Left cardiac atrium (tissue), 4 donors: ENCODE measurements around the gene KDM3B. TPM values are rescaled to one million over a fixed set of nuclear protein-coding genes. Genes with fewer than 3 reads are reported as not detected.
"Not testable (repeated sequence)": the region's sequence is repeated elsewhere in the genome, so short reads cannot be mapped to it uniquely, and the experiment has no call there.

Experiments
- ATAC-seq, 2 donors: fragments of 200-7000 bp; cut with Tn5 transposase; one replicate each; pipeline ENCODE4 v1.9.1; 2020; ENCODE audit warnings: mild to moderate bottlenecking in 2 of 2, moderate library complexity in 2 of 2
- DNase-seq: peaks from one replicate; pipeline ENCODE4 v3.0.0-alpha.2; 2020
- intact Hi-C, 2 donors: fragments of 100-400 bp; cut with DNase I; formaldehyde crosslinking; loops; one replicate each; pipeline versions ENCODE4 v1.14.1 to v1.15.1; 2022 to 2023
- total RNA-seq, 2 donors: library from RNA; stranded (reverse); fragmentation: NEBNext Ultra II Directional; extraction: Animal tissue kit (Norgen Biotek cat#: 25700); gene quantifications; one replicate each; pipeline ENCODE4 v1.2.1, GENCODE V29; 2021
- donor health status: DM: no; HTN: yes; CAD: no.
- donor health status: DM: no; HTN: yes; CAD: no; lungs with severe emphysema.
- donor health status: DM: yes; HTN: yes; CAD: no.
- donor health status: Dilated cardiomyopathy.

Gene KDM3B
- total RNA-seq, 2 donors from 2014 or later, result 33.9 to 39.8 TPM

DNA sequence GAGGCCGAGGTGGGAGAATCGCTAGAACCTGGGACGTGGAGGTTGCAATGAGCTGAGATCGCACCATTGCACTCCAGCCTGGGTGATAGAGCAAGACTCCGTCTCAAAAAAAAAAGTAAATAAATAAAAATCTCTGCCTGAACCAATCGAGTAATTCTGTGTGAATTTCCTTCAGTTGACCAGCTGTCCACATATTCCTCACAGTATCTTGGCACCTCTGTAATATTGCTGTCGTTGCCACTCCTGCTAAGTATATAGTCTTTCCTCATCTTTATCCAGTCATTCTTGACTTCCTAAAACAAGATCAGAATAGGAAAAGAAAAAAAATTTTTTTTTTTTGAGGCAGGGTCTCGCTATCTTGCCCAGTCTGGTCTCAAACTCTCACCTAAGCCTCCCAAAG, 29.9 kb downstream of the KDM3B start:
- intact Hi-C loops, result no loop called here
- ATAC-seq (no peak), DNase-seq (no peak)

GRCh38 chr5:138385660-138386059, 33.2 kb downstream of the KDM3B start:
- ATAC-seq (peak in 1 of 2 donors; percentile 38), DNase-seq (no peak)
- intact Hi-C loops, result no loop called here

GRCh38 chr5:138386290-138386689, 33.8 kb downstream of the KDM3B start:
- intact Hi-C loops, result no loop called here
- DNase-seq, result peak; percentile 58
- ATAC-seq, result peak in 1 of 2 donors; percentile 60

GRCh38 chr5:138389332-138389731, 36.8 kb downstream of the KDM3B start:
- intact Hi-C loops, result no loop called here
- DNase-seq (no peak), ATAC-seq (no peak)

DNA sequence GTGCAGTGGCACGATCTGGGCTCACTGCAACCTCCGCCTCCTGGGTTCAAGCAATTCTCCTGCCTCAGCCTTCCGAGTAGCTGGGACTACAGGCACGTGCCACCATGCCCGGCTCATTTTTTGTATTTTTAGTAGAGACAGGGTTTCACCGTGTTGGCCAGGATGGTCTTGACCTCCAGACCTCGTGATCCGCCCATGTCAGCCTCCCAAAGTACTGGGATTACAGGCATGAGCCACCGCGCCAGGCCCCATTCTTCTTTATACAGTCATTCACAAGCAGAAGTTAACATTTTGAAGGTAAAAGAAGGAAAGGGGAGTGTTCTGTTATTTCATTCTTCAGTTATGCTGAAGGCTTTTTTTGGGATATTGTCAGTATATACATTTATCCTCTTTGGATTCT, 37.4 kb downstream of the KDM3B start:
- ATAC-seq, intact Hi-C loops, DNase-seq: not testable (repeated sequence)

GRCh38 chr5:138391859-138392386, 39.4 kb downstream of the KDM3B start:
- peak; percentile 84 to 97 for ATAC-seq
- no peak for DNase-seq
- intact Hi-C loops, result no loop called here

DNA sequence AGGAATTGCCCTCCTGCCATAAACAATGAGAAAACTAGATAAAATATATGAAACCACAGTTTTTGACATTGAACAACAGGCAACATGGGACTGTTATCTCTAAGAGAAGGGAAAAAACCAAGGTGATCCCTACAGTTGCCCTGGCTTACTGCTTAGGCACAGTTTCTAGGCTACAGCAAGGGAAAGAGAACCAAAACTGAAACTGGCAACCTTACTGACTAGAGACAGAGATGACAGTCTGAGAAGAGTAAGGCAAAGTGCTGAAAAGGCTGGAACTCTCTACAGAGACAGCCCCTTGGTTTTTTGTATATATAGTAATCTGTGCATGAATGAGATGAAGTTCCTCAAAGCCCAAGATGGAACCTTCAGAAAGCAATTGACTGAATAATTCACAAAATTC, 50.2 kb downstream of the KDM3B start:
- DNase-seq (no peak), ATAC-seq (no peak)
- intact Hi-C loops, result no loop called here

- intact Hi-C loops, result no loop called here
- DNase-seq, result no peak
- ATAC-seq, result no peak
These were observed 55.5 kb downstream of the KDM3B start for GRCh38 chr5:138408023-138408422.

DNA sequence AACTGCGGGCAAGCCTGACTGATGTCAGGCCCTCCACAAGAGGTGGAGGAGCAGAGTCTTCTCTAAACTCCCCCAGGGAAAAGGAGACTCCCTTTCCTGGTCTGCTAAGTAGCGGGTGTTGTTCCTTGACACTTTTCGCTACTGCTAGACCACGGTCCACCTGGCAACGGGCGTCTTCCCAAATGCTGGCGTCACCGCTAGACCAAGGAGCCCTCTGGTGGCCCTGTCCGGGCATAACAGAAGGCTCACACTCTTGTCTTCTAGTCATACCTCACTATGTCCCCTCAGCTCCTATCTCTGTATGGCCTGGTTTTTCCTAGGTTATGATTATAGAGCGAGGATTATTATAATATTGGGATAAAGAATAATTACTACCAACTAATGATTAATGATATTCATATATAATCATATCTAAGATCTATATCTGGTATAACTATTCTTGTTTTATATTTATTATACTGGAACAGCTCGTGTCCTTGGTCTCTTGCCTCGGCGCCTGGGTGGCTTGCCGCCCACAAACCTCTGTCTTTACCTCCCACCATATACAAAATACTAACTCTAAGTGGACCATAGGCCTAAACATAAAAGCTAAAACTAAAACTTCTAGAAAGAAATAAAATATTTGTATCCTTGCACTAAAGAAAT, 58.6 kb downstream of the KDM3B start:
- peak; percentile 50 for DNase-seq
- intact Hi-C loops, ATAC-seq: not testable (repeated sequence)

- intact Hi-C loops, result no loop called here
- no peak for DNase-seq
- no peak for ATAC-seq
These were observed 66.0 kb downstream of the KDM3B start for GRCh38 chr5:138418444-138418843.

- DNase-seq (no peak), ATAC-seq (peak; percentile 30 to 60)
- intact Hi-C loops, result no loop called here
These were observed 72.6 kb downstream of the KDM3B start for GRCh38 chr5:138425079-138425478.

GRCh38 chr5:138435943-138436342, 83.5 kb downstream of the KDM3B start:
- intact Hi-C loops, result no loop called here
- ATAC-seq, result no peak
- DNase-seq, result no peak

DNA sequence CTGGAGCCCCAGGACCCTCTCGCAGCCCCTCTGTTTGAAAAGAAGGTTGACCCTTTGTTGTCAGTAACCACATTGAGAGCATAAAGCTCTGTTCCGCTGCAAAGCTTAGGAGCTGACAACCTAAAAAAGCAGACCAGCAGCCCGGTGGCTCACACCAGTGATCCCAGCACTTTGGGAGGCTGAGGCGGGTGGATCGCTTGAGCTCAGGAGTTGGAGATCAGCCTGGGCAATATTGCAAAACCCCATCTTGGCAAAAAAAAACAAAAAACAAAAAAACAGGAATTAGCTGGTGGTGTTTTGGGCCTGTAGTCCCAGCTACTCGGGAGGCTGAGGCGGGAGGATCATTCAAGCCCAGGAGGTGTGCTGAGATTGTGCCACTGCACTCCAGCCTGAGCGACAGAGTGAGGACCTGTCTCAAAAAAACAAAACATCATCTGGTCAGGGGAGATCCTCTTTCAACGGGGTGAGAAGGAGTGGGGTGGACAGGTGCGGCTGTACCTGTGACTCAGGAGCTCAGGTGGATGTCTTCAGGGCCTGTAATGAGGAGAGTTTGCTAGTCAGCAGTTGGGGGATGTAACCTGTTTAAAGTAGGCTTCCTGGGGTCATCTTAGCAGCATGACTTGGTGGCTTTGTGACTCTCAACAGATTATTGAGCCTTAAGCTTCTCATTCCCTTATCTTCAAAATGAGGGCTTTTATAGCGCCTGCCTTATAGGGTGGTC, 85.7 kb downstream of the KDM3B start:
- ATAC-seq, result no peak
- DNase-seq, result no peak
- intact Hi-C loops, result no loop called here

GRCh38 chr5:138438724-138439476, 86.4 kb downstream of the KDM3B start, which contains the start of gene REEP2:
Gene REEP2 (plus strand): TSS chr5:138439057. CDS start chr5:138439209, 152 bp downstream.
- DNase-seq (peak; percentile 60), ATAC-seq (peak; percentile 74 to 79)
- intact Hi-C loops, result no loop called here

DNA sequence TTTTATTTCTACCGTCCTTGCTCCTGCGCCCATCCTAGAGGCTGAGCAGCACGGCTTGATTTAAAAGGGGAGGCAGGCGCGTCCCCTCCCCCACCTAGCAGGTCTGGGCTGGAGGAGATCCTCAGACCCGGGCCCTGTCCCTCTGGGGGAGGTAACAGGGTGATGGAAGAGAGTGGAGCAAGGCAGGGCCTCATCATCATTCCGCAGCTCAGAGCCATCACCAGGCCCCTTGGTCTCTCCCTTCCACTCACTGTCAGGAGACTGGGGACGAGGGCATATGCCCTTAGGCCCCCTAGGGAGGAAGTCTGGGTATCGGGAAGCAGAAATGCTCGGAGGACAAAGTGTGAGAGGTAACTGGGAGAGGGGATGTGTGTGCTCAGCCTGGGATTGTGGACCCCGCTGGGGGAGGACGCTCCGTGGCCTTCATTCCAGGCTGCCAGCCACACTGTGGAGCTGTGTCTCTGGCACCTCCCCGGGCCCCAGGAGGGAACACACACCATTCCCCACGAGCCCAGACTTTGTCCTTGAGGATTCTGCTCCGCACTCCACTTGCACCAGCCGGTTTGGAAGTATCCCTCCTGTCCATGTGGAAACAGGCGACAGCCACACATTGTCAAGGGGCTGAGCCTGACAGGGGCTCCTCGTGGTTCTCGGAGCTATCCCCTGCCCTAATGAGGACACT, 87.1 kb downstream of the KDM3B start:
- ATAC-seq (peak; percentile 28 to 31), DNase-seq (peak; percentile 16)
- intact Hi-C loops, result no loop called here

DNA sequence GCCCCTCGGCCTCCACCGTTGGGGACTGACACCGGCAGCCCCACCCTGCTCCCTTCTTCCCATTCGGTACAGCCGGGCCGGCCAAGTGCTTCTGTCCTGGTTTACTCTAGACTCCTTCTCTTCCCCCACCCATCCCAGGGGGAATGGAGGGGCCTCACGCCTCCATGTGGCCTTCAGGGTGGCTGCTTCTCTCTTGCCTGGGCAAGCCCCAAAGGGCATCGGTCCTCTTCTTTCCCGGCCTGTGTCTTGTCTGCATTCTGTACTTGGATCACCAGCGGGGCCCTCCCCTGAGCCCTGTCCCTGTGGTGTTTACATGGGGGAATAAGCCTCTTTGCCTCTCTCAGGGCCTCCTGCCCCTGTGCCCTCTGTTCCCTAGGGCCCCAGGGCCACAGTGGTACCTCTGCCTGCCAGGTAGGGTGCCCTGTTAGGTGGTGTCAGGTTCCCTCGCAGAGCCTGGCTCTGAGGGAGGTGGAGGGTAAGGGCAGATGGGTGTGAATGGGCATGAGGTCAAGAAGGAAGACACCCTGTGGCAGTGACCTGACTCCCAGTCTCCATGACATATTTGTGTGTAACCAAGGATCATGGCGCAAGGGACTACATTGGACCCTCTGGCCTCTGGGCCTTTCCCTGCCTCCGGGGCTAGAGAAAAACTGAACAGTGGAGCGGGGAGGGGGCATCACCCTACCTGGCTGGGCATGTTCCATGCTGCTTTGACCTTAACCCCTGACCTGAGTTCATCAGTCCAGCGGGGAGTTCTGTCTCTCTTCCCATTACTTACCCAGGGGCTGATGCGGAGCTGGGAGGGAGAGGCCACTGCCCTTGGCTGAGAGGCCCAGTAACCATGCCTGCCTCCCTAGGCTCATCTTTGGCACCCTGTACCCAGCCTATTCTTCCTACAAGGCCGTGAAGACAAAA, 87.9 kb downstream of the KDM3B start:
- peak in 1 of 2 donors; percentile 3 for ATAC-seq

DNA sequence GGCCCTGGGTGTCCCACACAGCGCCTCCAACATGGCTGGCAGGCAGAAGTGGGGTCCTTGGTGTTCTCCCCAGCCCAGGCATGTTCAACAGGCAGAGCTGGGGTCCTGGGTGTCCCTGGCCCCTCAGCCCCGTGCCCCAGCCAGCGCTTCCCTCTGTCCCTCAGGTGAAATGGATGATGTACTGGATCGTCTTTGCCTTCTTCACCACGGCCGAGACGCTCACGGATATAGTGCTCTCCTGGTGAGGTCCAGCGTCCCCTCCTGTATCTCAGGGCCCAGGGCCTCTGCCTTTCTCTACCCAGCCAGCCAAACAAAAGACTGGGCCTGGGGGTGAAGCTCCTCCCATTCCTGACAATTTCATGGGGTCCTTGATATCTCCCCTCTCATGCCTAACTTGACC, 88.7 kb downstream of the KDM3B start:
- intact Hi-C loops, result no loop called here
- no peak for DNase-seq
- no peak for ATAC-seq

More for the DNA sequence above, 87.9 kb downstream of the KDM3B start:
- intact Hi-C loops, result no loop called here
- DNase-seq, result peak; percentile 26

- no peak for ATAC-seq
- intact Hi-C loops, result no loop called here
- DNase-seq, result no peak
These were observed 91.7 kb downstream of the KDM3B start for GRCh38 chr5:138444078-138444773.
